Measurements from ENCODE around the gene TRAPPC3. TPM values are rescaled to one million over a fixed set of nuclear protein-coding genes. Genes with fewer than 3 reads are reported as not detected.
A peak's percentile ranks its signal among the peaks of the same experiment; 100 is the strongest.

The TRAPPC3 gene
- polyA plus RNA-seq, 1 donor (not counting 4 experiments of a cell fraction or from before 2014, with no cell fraction given), result 173 TPM

DNA sequence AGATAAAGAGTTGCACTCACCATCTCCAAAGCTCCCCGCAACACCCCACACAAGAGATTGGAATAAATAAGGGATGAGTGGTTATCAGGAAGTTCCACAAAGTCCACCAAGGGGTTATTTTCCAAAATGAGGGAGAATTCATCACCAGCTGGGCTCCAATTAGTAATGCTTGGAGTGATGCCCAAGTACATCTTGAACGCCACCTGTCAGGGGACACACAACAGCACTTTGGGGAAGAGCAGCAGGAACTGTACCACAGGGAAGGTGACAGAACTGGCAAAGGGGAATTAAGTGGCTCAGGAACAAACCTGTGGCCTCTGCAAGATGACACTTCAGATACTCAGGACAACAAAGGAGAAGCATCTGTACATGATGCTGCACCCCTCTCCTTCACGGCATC, 11.5 kb downstream of the TRAPPC3 start:
- Histone ChIP-seq H3K4me2 (ENCODE audit: control insufficient read depth, extremely low read depth, insufficient read depth, low read depth, low read length) (no peak overlapping the region), H3K9ac (ENCODE audit: control insufficient read depth, extremely low read depth, insufficient read depth, low read length) (no peak overlapping the region), H3K9me3 (ENCODE audit: control insufficient read depth, low read depth, low read length) (no peaks in the 10 kb centered on the region), H3K27me3 (ENCODE audit: control insufficient read depth, extremely low read depth, insufficient read depth, low read length) (no peaks in the 10 kb centered on the region), H3K79me2 (ENCODE audit: control insufficient read depth, insufficient read depth, low read length) (peaks cover 33% of the 10 kb centered on the region), H4K20me1 (ENCODE audit: control insufficient read depth, extremely low read depth, insufficient read depth, low read length) (peaks cover 3% of the 10 kb centered on the region), H3K4me1 (ENCODE audit: control insufficient read depth, extremely low read depth, insufficient read depth, low read length) (peaks cover 52% of the 10 kb centered on the region), H2AFZ (ENCODE audit: control insufficient read depth, low read length) (no peak overlapping the region), H3K27ac (ENCODE audit: control insufficient read depth, insufficient read depth, low read length) (no peak overlapping the region), H3K36me3 (ENCODE audit: control insufficient read depth in 2 of 2, extremely low read depth in 1 of 2, insufficient read depth in 2 of 2, low read length in 2 of 2) (peaks cover 11 to 35% of the 10 kb centered on the region in 2 experiments), H3K4me3 (ENCODE audit: control insufficient read depth in 2 of 3, extremely low read depth in 1 of 3, insufficient read depth in 2 of 3, low read depth in 1 of 3, low read length in 3 of 3) (no peak overlapping the region), H3K9me1 (ENCODE audit: control insufficient read depth, extremely low read depth, insufficient read depth, low read length) (peaks cover 3% of the 10 kb centered on the region)
- FAIRE-seq (no peak), DNase-seq (ENCODE audit: low read depth, low spot score) (no peak)
- TF ChIP-seq EZH2 (IDR thresholded peaks at IDR 0.05; ENCODE audit: low read length), result no peak
- TF ChIP-seq, protein P1, sequence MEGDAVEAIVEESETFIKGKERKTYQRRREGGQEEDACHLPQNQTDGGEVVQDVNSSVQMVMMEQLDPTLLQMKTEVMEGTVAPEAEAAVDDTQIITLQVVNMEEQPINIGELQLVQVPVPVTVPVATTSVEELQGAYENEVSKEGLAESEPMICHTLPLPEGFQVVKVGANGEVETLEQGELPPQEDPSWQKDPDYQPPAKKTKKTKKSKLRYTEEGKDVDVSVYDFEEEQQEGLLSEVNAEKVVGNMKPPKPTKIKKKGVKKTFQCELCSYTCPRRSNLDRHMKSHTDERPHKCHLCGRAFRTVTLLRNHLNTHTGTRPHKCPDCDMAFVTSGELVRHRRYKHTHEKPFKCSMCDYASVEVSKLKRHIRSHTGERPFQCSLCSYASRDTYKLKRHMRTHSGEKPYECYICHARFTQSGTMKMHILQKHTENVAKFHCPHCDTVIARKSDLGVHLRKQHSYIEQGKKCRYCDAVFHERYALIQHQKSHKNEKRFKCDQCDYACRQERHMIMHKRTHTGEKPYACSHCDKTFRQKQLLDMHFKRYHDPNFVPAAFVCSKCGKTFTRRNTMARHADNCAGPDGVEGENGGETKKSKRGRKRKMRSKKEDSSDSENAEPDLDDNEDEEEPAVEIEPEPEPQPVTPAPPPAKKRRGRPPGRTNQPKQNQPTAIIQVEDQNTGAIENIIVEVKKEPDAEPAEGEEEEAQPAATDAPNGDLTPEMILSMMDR (optimal IDR thresholded peaks at IDR 0.05 in 1 of 3, IDR thresholded peaks at IDR 0.05 in 1 of 3, conservative IDR thresholded peaks at IDR 0.05 in 1 of 3; ENCODE audit: extremely low read depth in 1 of 3, insufficient read depth in 2 of 3, low read length in 3 of 3), result no peak
- dilution Hi-C loops (cut with MboI; ENCODE audit: extremely low pct_ligation_motif_present, low sequenced_read_pairs), result no loop called here

DNA sequence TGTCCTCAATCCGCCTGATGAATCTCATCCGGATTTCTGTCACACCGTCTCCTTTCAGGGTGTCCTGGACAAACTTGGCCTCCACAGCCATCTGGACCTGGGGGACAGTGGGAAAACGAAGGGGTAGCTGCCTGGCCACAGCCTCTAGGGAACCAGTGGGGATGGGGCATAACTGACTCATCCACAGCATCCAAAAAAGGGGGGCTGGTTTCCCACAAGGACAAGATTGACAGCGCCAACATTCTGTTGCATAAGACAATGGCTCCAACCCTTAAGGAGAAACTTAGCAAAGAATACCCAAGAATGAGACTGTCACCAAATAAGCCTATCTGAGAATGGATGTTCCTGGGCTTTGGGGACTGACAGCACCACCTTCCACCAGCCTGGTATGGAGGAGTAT, 12.1 kb downstream of the TRAPPC3 start:
- Histone ChIP-seq H2AFZ (ENCODE audit: control insufficient read depth, low read length) (no peak overlapping the region), H3K9me1 (ENCODE audit: control insufficient read depth, extremely low read depth, insufficient read depth, low read length) (peaks cover 3% of the 10 kb centered on the region), H3K36me3 (ENCODE audit: control insufficient read depth in 2 of 2, extremely low read depth in 1 of 2, insufficient read depth in 2 of 2, low read length in 2 of 2) (peaks cover 11 to 35% of the 10 kb centered on the region in 2 experiments), H3K9ac (ENCODE audit: control insufficient read depth, extremely low read depth, insufficient read depth, low read length) (no peak overlapping the region), H3K27ac (ENCODE audit: control insufficient read depth, insufficient read depth, low read length) (peak overlapping the region; percentile 98), H3K4me3 (ENCODE audit: control insufficient read depth in 2 of 3, extremely low read depth in 1 of 3, insufficient read depth in 2 of 3, low read depth in 1 of 3, low read length in 3 of 3) (no peak overlapping the region), H3K79me2 (ENCODE audit: control insufficient read depth, insufficient read depth, low read length) (peaks cover 28% of the 10 kb centered on the region), H3K4me1 (ENCODE audit: control insufficient read depth, extremely low read depth, insufficient read depth, low read length) (peaks cover 52% of the 10 kb centered on the region), H3K9me3 (ENCODE audit: control insufficient read depth, low read depth, low read length) (no peaks in the 10 kb centered on the region), H4K20me1 (ENCODE audit: control insufficient read depth, extremely low read depth, insufficient read depth, low read length) (peaks cover 3% of the 10 kb centered on the region), H3K27me3 (ENCODE audit: control insufficient read depth, extremely low read depth, insufficient read depth, low read length) (no peaks in the 10 kb centered on the region), H3K4me2 (ENCODE audit: control insufficient read depth, extremely low read depth, insufficient read depth, low read depth, low read length) (no peak overlapping the region)
- TF ChIP-seq, protein P1 (optimal IDR thresholded peaks at IDR 0.05 in 1 of 3, IDR thresholded peaks at IDR 0.05 in 1 of 3, conservative IDR thresholded peaks at IDR 0.05 in 1 of 3; ENCODE audit: extremely low read depth in 1 of 3, insufficient read depth in 2 of 3, low read length in 3 of 3), result no peak
- no peak for TF ChIP-seq EZH2 (IDR thresholded peaks at IDR 0.05; ENCODE audit: low read length)
- FAIRE-seq (no peak), DNase-seq (ENCODE audit: low read depth, low spot score) (no peak)
- dilution Hi-C loops (cut with MboI; ENCODE audit: extremely low pct_ligation_motif_present, low sequenced_read_pairs), result no loop called here

All from keratinocyte (primary cell).